ENCODE results near the gene MYO3B. TPM values are rescaled to one million over a fixed set of nuclear protein-coding genes. Genes with fewer than 3 reads are reported as not detected.

Gene MYO3B
- total RNA-seq, 2 experiments from 2014 or later = not detected

GRCh38 chr2:170145675-170146432 lies 32.1 kb upstream of the MYO3B start:
- Histone ChIP-seq H3K4me1 (ENCODE audit: insufficient read depth, low read length, poor library complexity, severe bottlenecking) (no peaks in the 10 kb centered on the region), H3K9me3 (ENCODE audit: low read length) (no peaks in the 10 kb centered on the region), H2AFZ (ENCODE audit: low read length) (no peak overlapping the region), H4K20me1 (ENCODE audit: insufficient read depth, low read length) (no peaks in the 10 kb centered on the region), H3K36me3 (ENCODE audit: insufficient read depth, low read length) (no peaks in the 10 kb centered on the region), H3K4me2 (ENCODE audit: low read length) (no peak overlapping the region; the same call in 1 of the 2 replicates), H3K9me2 (ENCODE audit: insufficient read depth, low read length) (no peaks in the 10 kb centered on the region), H3K27ac (ENCODE audit: low read depth, low read length, poor library complexity, severe bottlenecking) (no peak overlapping the region), H3K4me3 (ENCODE audit: low read depth, low read length, poor library complexity, severe bottlenecking) (no peak overlapping the region), H3K79me2 (ENCODE audit: insufficient read depth, low read depth, low read length) (no peaks in the 10 kb centered on the region)
- ChIA-PET CTCF (ENCODE audit: unreplicated experiment) (no interaction called here), POLR2A (interaction anchor here (0.8 kb wide), 1 partner anchor 9 kb away, joined by 3 read pairs; no protein-coding TSS in a partner anchor)
- DNase-seq (ENCODE audit: low spot score) = no peak
- intact Hi-C loops (cut with micrococcal nuclease; ENCODE audit: unreplicated experiment) = no loop called here
- TF ChIP-seq EZH2phosphoT487 (IDR thresholded peaks at IDR 0.05; ENCODE audit: borderline replicate concordance, low read depth, low read length) = no peak
- TF ChIP-seq, protein P1, sequence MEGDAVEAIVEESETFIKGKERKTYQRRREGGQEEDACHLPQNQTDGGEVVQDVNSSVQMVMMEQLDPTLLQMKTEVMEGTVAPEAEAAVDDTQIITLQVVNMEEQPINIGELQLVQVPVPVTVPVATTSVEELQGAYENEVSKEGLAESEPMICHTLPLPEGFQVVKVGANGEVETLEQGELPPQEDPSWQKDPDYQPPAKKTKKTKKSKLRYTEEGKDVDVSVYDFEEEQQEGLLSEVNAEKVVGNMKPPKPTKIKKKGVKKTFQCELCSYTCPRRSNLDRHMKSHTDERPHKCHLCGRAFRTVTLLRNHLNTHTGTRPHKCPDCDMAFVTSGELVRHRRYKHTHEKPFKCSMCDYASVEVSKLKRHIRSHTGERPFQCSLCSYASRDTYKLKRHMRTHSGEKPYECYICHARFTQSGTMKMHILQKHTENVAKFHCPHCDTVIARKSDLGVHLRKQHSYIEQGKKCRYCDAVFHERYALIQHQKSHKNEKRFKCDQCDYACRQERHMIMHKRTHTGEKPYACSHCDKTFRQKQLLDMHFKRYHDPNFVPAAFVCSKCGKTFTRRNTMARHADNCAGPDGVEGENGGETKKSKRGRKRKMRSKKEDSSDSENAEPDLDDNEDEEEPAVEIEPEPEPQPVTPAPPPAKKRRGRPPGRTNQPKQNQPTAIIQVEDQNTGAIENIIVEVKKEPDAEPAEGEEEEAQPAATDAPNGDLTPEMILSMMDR (conservative IDR thresholded peaks at IDR 0.05; ENCODE audit: low read length) = no peak
- no TSS peak for BruUV-seq (replicated peaks)

DNA sequence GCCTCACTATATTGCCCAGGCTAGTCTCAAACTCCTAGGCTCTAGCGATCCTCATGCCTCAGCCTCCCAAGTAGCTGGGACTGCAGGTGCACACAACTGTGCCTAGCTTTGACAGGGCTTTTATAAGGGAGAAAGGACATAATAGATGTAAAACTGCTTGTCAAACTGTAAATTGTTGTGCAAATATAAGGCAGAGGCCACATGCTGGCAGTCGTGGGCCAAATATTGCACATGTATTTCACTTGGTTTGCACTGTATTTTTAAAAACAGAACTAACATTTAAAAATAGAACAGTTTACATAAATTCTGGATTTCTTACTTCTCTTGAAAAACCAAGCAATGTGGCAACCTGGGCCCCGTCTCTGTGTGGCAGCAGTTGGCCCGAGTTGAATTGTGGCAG lies 31.2 kb upstream of the MYO3B start:
- no peak for TF ChIP-seq EZH2phosphoT487 (IDR thresholded peaks at IDR 0.05; ENCODE audit: borderline replicate concordance, low read depth, low read length)
- TF ChIP-seq, protein P1 (conservative IDR thresholded peaks at IDR 0.05; ENCODE audit: low read length) = no peak
- H3K79me2 ChIP-seq (ENCODE audit: insufficient read depth, low read depth, low read length) = no peaks in the 10 kb centered on the region
- ChIA-PET POLR2A (no interaction called here), CTCF (ENCODE audit: unreplicated experiment) (no interaction called here)
- no peaks in the 10 kb centered on the region for H4K20me1 ChIP-seq (ENCODE audit: insufficient read depth, low read length)
- no TSS peak for BruUV-seq (replicated peaks)
- H3K4me3 ChIP-seq (ENCODE audit: low read depth, low read length, poor library complexity, severe bottlenecking) = no peak overlapping the region
- no peaks in the 10 kb centered on the region for H3K36me3 ChIP-seq (ENCODE audit: insufficient read depth, low read length)
- no peak for DNase-seq (ENCODE audit: low spot score)
- no peak overlapping the region for H3K4me2 ChIP-seq (ENCODE audit: low read length)
- H3K4me1 ChIP-seq (ENCODE audit: insufficient read depth, low read length, poor library complexity, severe bottlenecking) = no peaks in the 10 kb centered on the region
- H3K9me3 ChIP-seq (ENCODE audit: low read length) = no peaks in the 10 kb centered on the region
- no peak overlapping the region for H3K27ac ChIP-seq (ENCODE audit: low read depth, low read length, poor library complexity, severe bottlenecking)
- H2AFZ ChIP-seq (ENCODE audit: low read length) = no peak overlapping the region
- intact Hi-C loops (cut with micrococcal nuclease; ENCODE audit: unreplicated experiment) = no loop called here
- H3K9me2 ChIP-seq (ENCODE audit: insufficient read depth, low read length) = no peaks in the 10 kb centered on the region

GRCh38 chr2:170147576-170147975 lies 30.4 kb upstream of the MYO3B start:
- Histone ChIP-seq H3K27ac (ENCODE audit: low read depth, low read length, poor library complexity, severe bottlenecking) (no peak overlapping the region), H3K79me2 (ENCODE audit: insufficient read depth, low read depth, low read length) (no peaks in the 10 kb centered on the region), H3K36me3 (ENCODE audit: insufficient read depth, low read length) (no peaks in the 10 kb centered on the region), H2AFZ (ENCODE audit: low read length) (no peak overlapping the region), H3K9me2 (ENCODE audit: insufficient read depth, low read length) (no peaks in the 10 kb centered on the region), H3K4me2 (ENCODE audit: low read length) (no peak overlapping the region), H3K4me3 (ENCODE audit: low read depth, low read length, poor library complexity, severe bottlenecking) (no peak overlapping the region), H3K9me3 (ENCODE audit: low read length) (no peaks in the 10 kb centered on the region), H3K4me1 (ENCODE audit: insufficient read depth, low read length, poor library complexity, severe bottlenecking) (no peaks in the 10 kb centered on the region), H4K20me1 (ENCODE audit: insufficient read depth, low read length) (no peaks in the 10 kb centered on the region)
- ChIA-PET CTCF (ENCODE audit: unreplicated experiment) (no interaction called here), POLR2A (no interaction called here)
- DNase-seq (ENCODE audit: low spot score) = no peak
- TF ChIP-seq, protein P1 (conservative IDR thresholded peaks at IDR 0.05; ENCODE audit: low read length) = no peak
- TF ChIP-seq EZH2phosphoT487 (IDR thresholded peaks at IDR 0.05; ENCODE audit: borderline replicate concordance, low read depth, low read length) = no peak
- BruUV-seq (replicated peaks) = no TSS peak
- intact Hi-C loops (cut with micrococcal nuclease; ENCODE audit: unreplicated experiment) = no loop called here
